Suppressor macrophage (primary cell): ENCODE data around the gene FHOD1.

Experiments
- DNase-seq, 4 experiments: peaks; one replicate each; pipeline ENCODE4 v3.0.0-alpha.2; 2020 to 2022

Gene FHOD1

GRCh38 chr16:67277294-67277998 lies 30.2 kb upstream of the FHOD1 start:
- DNase-seq: peak; percentile 63 to 79 (median 74)

DNA sequence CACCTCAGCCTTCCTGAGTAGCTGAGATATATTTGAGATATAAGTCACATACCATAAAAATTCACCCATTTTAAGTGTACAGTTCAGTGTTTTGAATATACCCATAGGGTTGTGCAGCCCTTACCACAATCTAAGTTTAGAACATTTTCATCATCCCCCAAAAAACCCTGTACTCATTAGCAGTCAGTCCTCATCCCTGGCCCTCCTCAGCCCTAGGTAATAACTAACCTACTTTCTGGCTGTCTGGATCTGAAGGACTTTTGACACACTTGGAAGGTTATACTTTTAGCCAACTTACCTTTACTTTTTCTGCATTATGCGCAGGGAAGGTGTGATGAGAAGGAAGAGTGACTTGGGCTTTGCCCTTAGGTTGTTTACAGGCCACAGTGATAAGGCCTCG lies 28.0 kb upstream of the FHOD1 start:
- DNase-seq: no peak

GRCh38 chr16:67271446-67271845 lies 24.2 kb upstream of the FHOD1 start:
- no peak for DNase-seq

DNA sequence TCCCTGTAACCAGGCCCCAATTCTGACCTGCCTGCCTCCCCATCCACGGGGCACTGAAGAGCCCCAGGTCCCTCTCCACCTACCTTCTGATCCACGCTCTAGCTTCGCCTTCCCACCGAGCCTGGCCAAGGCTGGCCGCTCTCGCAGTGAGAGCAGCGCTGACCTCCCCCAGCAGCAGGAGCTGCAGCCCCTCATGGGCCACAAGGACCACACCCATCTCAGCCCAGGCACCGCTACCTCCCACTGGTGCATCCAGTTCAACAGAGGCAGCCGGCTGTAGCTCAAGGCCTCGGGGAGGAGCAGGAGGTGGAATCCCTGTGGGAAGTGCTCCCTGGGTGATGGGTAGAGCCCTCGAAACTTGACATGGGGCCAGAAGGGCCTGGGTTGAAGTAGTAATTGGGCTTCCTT lies 23.7 kb upstream of the FHOD1 start:
- no peak for DNase-seq

DNA sequence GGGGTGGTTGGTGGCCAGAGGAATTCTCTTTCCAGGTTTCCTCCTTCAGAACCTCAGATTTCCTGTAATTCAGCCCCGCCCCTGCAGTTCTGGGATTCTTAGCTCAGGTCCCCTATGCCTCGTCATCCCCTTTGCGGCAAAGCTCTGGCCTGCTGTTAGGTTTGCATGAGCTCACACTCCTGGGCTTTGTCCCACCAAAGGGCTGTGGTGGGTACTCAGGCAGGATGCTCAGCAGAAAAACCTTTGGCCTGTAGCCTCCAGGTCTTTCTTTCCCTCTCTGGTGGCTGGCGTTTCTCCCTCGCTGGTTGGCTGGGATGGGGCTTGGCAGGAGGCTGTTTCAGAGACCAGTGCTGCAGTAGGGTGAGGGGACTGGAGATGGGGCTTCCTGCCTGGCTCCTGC lies 22.5 kb upstream of the FHOD1 start:
- no peak for DNase-seq

GRCh38 chr16:67268136-67268579 lies 20.9 kb upstream of the FHOD1 start:
- peak; percentile 28 to 58 (median 51) for DNase-seq

- peak in 1 of 4 experiments; percentile 2 for DNase-seq
Observed at GRCh38 chr16:67265834-67266233, 18.6 kb upstream of the FHOD1 start.

- peak in 1 of 4 experiments; percentile 1 for DNase-seq
Observed at GRCh38 chr16:67264866-67265265, 17.6 kb upstream of the FHOD1 start.

GRCh38 chr16:67264277-67264676 lies 17.0 kb upstream of the FHOD1 start:
- DNase-seq: peak in 1 of 4 experiments; percentile 21

GRCh38 chr16:67263201-67263600 lies 15.9 kb upstream of the FHOD1 start:
- DNase-seq: no peak

DNA sequence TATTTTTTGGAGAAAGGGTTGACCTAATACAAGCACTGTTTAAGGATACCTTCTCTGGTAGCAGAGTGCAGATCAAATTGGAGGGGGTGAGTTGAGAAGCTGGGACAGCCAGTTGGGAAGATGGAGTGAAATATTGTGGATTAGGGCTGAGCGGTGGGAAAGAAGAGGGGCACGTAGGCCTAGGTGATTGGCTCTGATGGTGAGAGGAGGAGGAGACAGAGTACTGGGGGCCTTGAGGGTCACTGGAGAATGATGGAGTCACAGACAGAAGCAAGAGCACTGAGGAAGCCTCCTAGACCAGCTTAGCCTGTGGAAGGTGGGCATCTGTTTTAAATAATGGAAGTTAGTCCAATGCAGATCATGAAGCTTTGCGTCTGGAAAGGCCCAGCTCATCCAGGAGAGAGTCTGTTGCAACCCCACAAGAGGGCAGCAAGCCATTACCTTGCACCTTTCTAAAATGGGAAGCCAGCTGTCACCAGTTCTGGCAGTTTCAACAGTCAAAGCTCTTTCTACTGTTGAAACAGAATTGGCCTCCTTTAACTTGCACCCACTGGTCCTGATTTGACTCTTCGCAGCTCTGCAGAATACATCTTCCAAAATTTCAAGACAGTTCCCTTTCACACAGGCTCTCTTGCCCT lies 13.3 kb upstream of the FHOD1 start:
- DNase-seq: peak; percentile 47 to 68 (median 64)

DNA sequence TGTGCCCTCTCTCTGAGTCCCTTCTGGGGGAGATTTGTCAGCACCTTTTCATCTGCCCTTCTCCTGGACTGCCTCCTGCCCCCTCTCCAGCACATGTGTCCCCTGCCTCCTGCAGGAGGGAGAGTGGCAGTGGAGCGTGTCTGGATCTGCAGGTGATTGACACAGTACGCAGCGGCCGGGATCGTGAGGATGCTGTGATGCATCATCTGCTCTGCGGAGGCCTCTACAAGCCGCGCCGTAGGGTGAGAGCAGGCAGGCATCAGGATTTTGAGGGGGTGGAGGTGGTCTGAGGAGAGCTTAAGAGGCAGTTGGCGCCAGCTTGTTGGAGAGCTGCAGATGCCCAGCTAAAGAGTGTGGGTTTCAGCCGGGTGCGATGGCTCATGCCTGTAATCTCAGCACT lies 12.4 kb upstream of the FHOD1 start:
- DNase-seq: no peak

GRCh38 chr16:67258161-67258835 lies 11.0 kb upstream of the FHOD1 start:
- no peak for DNase-seq

GRCh38 chr16:67257486-67258160 lies 10.3 kb upstream of the FHOD1 start:
- DNase-seq: no peak

DNA sequence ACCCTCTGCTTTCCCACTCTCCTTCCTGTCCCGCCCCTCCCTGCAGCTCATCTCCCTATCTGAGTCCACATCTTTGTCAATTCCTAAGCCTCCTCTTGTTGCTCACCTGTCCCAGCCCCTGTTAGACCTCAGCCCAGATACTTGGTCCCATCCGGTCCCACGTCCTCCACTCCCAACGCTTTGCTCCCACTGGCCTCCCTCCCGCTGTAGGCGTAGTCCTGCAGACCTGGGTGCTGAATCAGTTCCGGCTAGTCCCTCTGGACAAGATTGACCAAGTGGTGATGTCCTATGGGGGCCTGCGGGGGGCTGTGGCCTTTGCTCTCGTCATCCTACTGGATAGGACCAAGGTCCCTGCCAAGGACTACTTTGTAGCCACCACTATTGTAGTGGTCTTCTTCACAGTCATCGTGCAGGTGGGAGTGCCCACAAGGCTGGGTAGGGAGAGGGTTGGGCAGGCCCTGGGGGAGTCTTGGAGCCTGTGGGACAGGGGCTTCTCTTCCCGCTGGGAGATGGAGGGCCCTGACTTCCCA lies 9.5 kb upstream of the FHOD1 start:
- no peak for DNase-seq

DNA sequence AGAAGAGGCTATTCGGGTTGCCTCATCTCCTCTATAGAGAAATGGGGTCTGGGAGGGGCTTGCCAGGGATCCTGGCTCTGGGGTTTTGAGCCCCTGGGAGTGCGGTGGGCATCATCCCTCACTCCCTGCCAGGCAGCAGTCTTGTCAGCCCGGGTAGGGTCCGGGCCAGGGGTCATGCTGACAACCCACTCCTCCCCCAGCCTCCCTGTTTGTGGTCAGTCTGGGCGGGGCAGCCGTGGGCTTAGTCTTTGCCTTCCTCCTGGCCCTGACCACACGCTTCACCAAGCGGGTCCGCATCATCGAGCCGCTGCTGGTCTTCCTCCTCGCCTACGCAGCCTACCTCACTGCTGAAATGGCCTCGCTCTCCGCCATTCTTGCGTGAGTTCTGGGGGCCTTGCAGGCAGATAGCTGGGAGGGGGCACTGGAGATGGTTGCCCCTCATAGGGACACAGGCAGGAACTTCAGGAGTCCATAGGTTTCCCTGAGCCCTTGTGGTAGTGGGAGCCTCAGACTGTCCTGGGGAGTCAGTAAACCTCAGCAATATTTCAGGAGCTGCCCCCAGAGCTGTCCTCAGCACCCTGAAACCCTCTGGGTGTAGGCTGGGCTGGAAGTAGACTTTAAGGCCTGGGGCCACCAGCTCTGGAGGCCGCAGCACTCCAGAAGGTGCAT lies 8.4 kb upstream of the FHOD1 start:
- DNase-seq: no peak

DNA sequence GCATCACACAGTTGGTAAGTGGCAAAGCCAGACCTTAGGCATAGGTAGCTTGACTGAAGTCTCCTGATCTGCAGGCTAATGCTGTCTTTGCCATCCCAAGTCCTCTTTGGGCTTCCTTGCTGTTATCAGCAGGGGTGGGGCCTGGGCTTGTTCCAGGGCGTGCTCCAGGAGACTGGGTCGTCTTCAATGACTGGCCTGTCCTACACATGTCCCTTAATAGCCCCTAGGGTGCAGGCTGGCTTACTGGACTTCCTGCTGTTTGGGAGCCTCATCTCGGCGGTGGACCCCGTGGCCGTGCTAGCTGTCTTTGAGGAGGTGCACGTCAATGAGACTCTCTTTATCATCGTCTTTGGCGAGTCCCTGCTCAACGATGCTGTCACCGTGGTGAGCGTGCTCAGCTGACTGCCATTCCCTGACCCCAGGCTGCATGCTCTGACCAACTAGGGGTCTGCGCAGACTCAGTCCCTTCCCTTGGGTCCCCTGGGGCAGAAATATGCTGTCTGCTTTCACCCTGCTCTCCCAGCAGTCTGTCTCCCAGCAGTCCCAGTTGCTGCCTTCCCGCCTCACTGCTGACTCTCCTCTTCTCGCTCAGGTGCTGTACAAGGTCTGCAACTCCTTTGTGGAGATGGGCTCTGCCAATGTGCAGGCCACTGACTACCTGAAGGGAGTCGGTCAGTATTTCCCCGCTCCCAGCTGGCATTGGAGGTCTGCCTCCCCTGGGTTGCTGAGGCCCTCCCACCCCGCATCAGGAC lies 7.7 kb upstream of the FHOD1 start:
- DNase-seq: no peak

DNA sequence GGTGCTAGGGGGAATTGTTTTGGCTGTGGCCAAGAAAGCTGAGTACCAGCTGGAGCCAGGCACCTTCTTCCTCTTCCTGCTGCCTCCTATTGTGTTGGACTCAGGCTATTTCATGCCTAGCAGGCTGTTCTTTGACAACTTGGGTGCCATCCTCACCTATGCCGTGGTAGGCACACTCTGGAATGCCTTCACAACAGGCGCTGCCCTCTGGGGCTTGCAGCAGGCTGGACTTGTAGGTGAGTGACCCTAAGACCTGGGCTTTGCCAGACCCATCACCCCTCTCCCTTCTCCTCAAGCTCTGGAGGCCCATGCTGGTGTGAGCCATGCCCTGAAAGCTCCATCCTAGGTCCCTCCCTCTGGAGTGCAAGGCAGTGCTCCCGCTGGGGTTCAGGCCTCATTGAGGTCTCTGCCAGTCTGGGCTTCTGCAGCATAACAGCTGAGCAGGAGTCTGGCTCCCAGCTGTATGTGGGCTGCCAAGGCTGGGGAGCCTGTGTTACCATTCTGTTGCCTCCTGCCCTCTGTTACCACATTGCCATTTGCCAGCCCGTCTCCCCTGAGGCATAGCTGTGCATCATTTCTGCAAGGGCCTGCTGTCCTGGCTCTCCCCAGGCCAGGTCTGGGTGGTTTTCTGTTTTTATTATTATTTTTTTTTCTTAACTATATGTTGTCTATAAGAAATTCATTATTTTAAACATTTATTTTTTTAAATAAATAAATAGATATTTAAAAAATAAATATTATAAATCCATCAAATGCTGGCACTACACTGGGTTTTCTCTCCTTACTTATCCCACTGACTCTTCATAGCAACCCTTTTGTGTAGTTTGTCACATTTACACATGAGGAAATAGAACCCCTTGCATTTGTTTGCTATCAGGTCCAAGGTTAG lies 5.6 kb upstream of the FHOD1 start:
- no peak for DNase-seq

GRCh38 chr16:67250045-67250327 lies 2.7 kb upstream of the FHOD1 start:
- no peak for DNase-seq

DNA sequence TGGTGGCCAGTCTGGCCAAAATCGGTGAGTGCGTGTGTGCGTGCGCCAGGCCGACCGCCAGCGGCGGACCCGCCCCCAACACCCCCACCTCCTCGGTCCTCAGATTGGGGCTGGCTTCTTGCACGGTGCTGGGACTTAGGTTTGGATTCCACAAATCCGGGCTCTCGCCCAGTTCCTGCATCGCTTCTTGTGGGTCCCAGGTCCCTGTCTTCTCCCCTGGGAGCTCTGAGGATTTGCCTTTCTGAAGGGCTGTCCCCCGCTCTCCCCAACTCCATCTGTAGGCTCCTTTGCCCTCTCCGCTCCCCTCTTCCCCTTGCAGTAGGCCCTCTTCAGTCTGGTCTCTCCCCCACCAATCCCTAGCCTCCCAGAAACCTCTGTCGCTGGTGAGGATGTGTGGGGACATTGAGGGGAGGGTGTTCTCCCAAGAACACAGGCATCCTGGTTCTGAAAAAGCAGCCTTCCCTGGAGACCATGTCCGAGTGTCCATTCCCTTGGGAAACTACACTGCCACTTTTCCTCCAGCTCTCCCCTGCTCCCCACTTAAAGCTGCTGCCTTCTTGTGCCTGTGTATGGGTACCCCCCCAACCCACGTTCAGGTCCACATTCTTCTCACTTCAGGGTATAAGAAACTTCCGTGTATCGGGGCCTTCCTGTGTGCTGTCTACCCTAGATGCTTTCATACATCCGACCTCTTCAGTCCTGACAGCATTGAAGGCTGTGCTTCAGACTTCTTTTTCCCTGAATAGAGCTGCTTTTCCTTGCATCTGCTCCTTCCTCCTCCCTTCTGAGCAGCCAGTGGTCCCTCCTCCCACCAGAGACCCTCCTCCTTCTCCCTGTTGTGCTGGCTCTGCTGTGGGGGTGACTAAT lies 2.1 kb upstream of the FHOD1 start:
- DNase-seq: no peak
